ENCODE measurements around the gene UST.

Gene UST

GRCh38 chr6:148825492-148825891 is 78.7 kb downstream of the UST start:
- H3K4me3 ChIP-seq (ENCODE audit: low read depth, low read length): no peak overlapping the region
- no peak for TF ChIP-seq CTCF (IDR thresholded peaks at IDR 0.05; ENCODE audit: low read depth, low read length, missing control alignments)
- no peak for DNase-seq (ENCODE audit: low read depth)

- no peak for DNase-seq (ENCODE audit: low read depth)
- H3K4me3 ChIP-seq (ENCODE audit: low read depth, low read length): no peak overlapping the region
- no peak for TF ChIP-seq CTCF (IDR thresholded peaks at IDR 0.05; ENCODE audit: low read depth, low read length, missing control alignments)
Measured at GRCh38 chr6:148827416-148828045, 80.7 kb downstream of the UST start.

- no peak for DNase-seq (ENCODE audit: low read depth)
- no peak for TF ChIP-seq CTCF (IDR thresholded peaks at IDR 0.05; ENCODE audit: low read depth, low read length, missing control alignments)
- H3K4me3 ChIP-seq (ENCODE audit: low read depth, low read length): no peak overlapping the region
Measured at GRCh38 chr6:148828047-148828446, 81.2 kb downstream of the UST start.

GRCh38 chr6:148829415-148830101 is 82.7 kb downstream of the UST start:
- no peak overlapping the region for H3K4me3 ChIP-seq (ENCODE audit: low read depth, low read length)
- no peak for DNase-seq (ENCODE audit: low read depth)
- TF ChIP-seq CTCF (IDR thresholded peaks at IDR 0.05; ENCODE audit: low read depth, low read length, missing control alignments): no peak

GRCh38 chr6:148830614-148831013 is 83.8 kb downstream of the UST start:
- no peak for TF ChIP-seq CTCF (IDR thresholded peaks at IDR 0.05; ENCODE audit: low read depth, low read length, missing control alignments)
- DNase-seq (ENCODE audit: low read depth): no peak
- no peak overlapping the region for H3K4me3 ChIP-seq (ENCODE audit: low read depth, low read length)

- TF ChIP-seq CTCF (IDR thresholded peaks at IDR 0.05; ENCODE audit: low read depth, low read length, missing control alignments): no peak
- DNase-seq (ENCODE audit: low read depth): no peak
- H3K4me3 ChIP-seq (ENCODE audit: low read depth, low read length): no peak overlapping the region
Measured at GRCh38 chr6:148831064-148831463, 84.2 kb downstream of the UST start.

GRCh38 chr6:148831531-148831930 is 84.7 kb downstream of the UST start:
- DNase-seq (ENCODE audit: low read depth): no peak
- no peak for TF ChIP-seq CTCF (IDR thresholded peaks at IDR 0.05; ENCODE audit: low read depth, low read length, missing control alignments)
- H3K4me3 ChIP-seq (ENCODE audit: low read depth, low read length): no peak overlapping the region
